DND-41 (cell line): ENCODE data around the gene AP4M1.
A peak's percentile ranks its signal among the peaks of the same experiment; 100 is the strongest.

Experiments
- ATAC-seq: fragments of 200-7000 bp; cut with Tn5 transposase; 3 replicates; pipeline ENCODE4 v1.9.1; 2021; ENCODE audit warnings: low read depth; ENCODE audit not compliant: insufficient read depth
- DNase-seq: peaks from one replicate; pipeline ENCODE4 v3.0.0-alpha.2; 2020
- H2AFZ ChIP-seq: 2 replicates; pipeline ENCODE4 v1.6.0; 2012; ENCODE audit warnings: low read depth, low read length
- H3K27ac ChIP-seq: 2 replicates; pipeline ENCODE4 v1.5.1; 2012; ENCODE audit warnings: low read length, inconsistent platforms
- H3K27me3 ChIP-seq: fragments of 200-600 bp; sonication (generic); 2 replicates; pipeline ENCODE4 v1.6.0; 2012; ENCODE audit warnings: low read length, mild to moderate bottlenecking, inconsistent platforms; ENCODE audit not compliant: insufficient read depth, poor library complexity
- H3K36me3 ChIP-seq: 2 replicates; pipeline ENCODE4 v1.5.1; 2012; ENCODE audit warnings: low read length, inconsistent platforms; ENCODE audit not compliant: insufficient read depth
- H3K4me1 ChIP-seq: 2 replicates; pipeline ENCODE4 v1.5.1; 2012; ENCODE audit warnings: mild to moderate bottlenecking, low read length; ENCODE audit not compliant: insufficient read depth
- H3K4me2 ChIP-seq: 2 replicates; pipeline ENCODE4 v1.6.0; 2012; ENCODE audit warnings: mild to moderate bottlenecking, moderate library complexity, low read length, inconsistent platforms; ENCODE audit not compliant: insufficient read depth
- H3K4me3 ChIP-seq, 2 experiments: fragments of 200-600 bp in 1 of 2; shearing (Covaris generic) in 1 of 2; 2 replicates each; pipeline ENCODE4 v1.5.1; 2012 to 2016; ENCODE audit warnings: inconsistent platforms in 2 of 2, low read length in 2 of 2, mild to moderate bottlenecking in 2 of 2, low read depth in 1 of 2, moderate library complexity in 1 of 2
- H3K79me2 ChIP-seq: 2 replicates; pipeline ENCODE4 v1.6.0; 2012; ENCODE audit warnings: low read length, inconsistent platforms; ENCODE audit not compliant: insufficient read depth
- H3K9ac ChIP-seq: 2 replicates; pipeline ENCODE4 v1.6.0; 2012; ENCODE audit warnings: low read depth, mild to moderate bottlenecking, inconsistent platforms, low read length, moderate library complexity
- H3K9me3 ChIP-seq: 2 replicates; pipeline ENCODE4 v1.5.1; 2012; ENCODE audit warnings: low read length, moderate library complexity, mild to moderate bottlenecking, inconsistent platforms; ENCODE audit not compliant: insufficient read depth, severe bottlenecking
- H4K20me1 ChIP-seq: 2 replicates; pipeline ENCODE4 v1.6.0; 2012; ENCODE audit warnings: low read length; ENCODE audit not compliant: insufficient read depth
- CTCF ChIP-seq: IDR thresholded peaks from 2 replicates; pipeline ENCODE4 v1.5.1; 2012; ENCODE audit warnings: borderline replicate concordance, low read length, moderate library complexity, mild to moderate bottlenecking; ENCODE audit not compliant: poor library complexity, severe bottlenecking; ENCODE audit errors: extremely low read depth
- EZH2 ChIP-seq: IDR thresholded peaks from 3 replicates; pipeline ENCODE4 v1.6.1; 2012; ENCODE audit warnings: borderline replicate concordance, low read depth, mild to moderate bottlenecking, moderate library complexity, low read length, inconsistent platforms; ENCODE audit not compliant: severe bottlenecking

Gene AP4M1

GRCh38 chr7:100093925-100094486 is 7.4 kb upstream of the AP4M1 start:
- DNase-seq = no peak
- peaks cover 55% of the 10 kb centered on the region for H3K4me1 ChIP-seq
- H4K20me1 ChIP-seq = peaks cover 72% of the 10 kb centered on the region

GRCh38 chr7:100095289-100095688 is 6.2 kb upstream of the AP4M1 start:
- Histone ChIP-seq H4K20me1 (peaks cover 84% of the 10 kb centered on the region), H3K9me3 (no peaks in the 10 kb centered on the region), H3K9ac (no peak overlapping the region), H3K4me3 (no peak overlapping the region), H3K27me3 (no peaks in the 10 kb centered on the region), H3K27ac (no peak overlapping the region), H3K4me1 (peaks cover 54% of the 10 kb centered on the region), H3K79me2 (peaks cover 66% of the 10 kb centered on the region), H3K4me2 (0 out of 2 replicates have a peak overlapping the region, but pooled peaks have one; percentile 19), H2AFZ (no peak overlapping the region), H3K36me3 (peaks cover 100% of the 10 kb centered on the region)
- no peak for TF ChIP-seq EZH2
- no peak for TF ChIP-seq CTCF
- ATAC-seq = no peak
- DNase-seq = no peak

More at GRCh38 chr7:100093925-100094486, 7.4 kb upstream of the AP4M1 start:
- H3K9me3 ChIP-seq = no peaks in the 10 kb centered on the region
- peaks cover 88% of the 10 kb centered on the region for H3K36me3 ChIP-seq
- peaks cover 63% of the 10 kb centered on the region for H3K79me2 ChIP-seq
- no peak overlapping the region for H3K4me3 ChIP-seq
- ATAC-seq = peak; percentile 6; the same call in 1 of the 3 replicates
- H3K4me2 ChIP-seq = no peak overlapping the region
- no peak overlapping the region for H3K27ac ChIP-seq
- H3K27me3 ChIP-seq = no peaks in the 10 kb centered on the region
- no peak overlapping the region for H2AFZ ChIP-seq
- TF ChIP-seq CTCF = no peak
- TF ChIP-seq EZH2 = no peak
- no peak overlapping the region for H3K9ac ChIP-seq

- TF ChIP-seq CTCF = no peak
- no peak for TF ChIP-seq EZH2
- H2AFZ ChIP-seq = no peak overlapping the region
- H3K36me3 ChIP-seq = peaks cover 99% of the 10 kb centered on the region
- DNase-seq (no peak), ATAC-seq (no peak)
- peaks cover 87% of the 10 kb centered on the region for H4K20me1 ChIP-seq
- no peaks in the 10 kb centered on the region for H3K9me3 ChIP-seq
- H3K9ac ChIP-seq = no peak overlapping the region
- no peaks in the 10 kb centered on the region for H3K27me3 ChIP-seq
- H3K4me2 ChIP-seq = 0 out of 2 replicates have a peak overlapping the region, but pooled peaks have one; percentile 19
- peaks cover 67% of the 10 kb centered on the region for H3K79me2 ChIP-seq
- H3K27ac ChIP-seq = no peak overlapping the region
- H3K4me1 ChIP-seq = peaks cover 50% of the 10 kb centered on the region
- no peak overlapping the region for H3K4me3 ChIP-seq
These were observed 5.7 kb upstream of the AP4M1 start for GRCh38 chr7:100095704-100096103.
